Smooth muscle cell (in vitro differentiated cells): ENCODE results near the gene RTF2. TPM values are rescaled to one million over a fixed set of nuclear protein-coding genes. Genes with fewer than 3 reads are reported as not detected.
"Not testable (repeated sequence)": the region's sequence is repeated elsewhere in the genome, so short reads cannot be mapped to it uniquely, and the experiment has no call there.

Experiments used
- DNase-seq: peaks from one replicate; lab custom pipeline; 2025; ENCODE audit not compliant: unreplicated experiment; lab: John Stamatoyannopoulos, UW
- H2AFZ ChIP-seq: fragments of 200-600 bp; sonication (generic); 2 replicates; pipeline ENCODE4 v1.6.0; 2016; ENCODE audit warnings: antibody characterized with exemption, low read depth, mild to moderate bottlenecking
- H3F3A ChIP-seq: fragments of 200-600 bp; sonication (generic); 2 replicates; pipeline ENCODE4 v1.6.0; 2017; ENCODE audit warnings: antibody characterized with exemption, low read depth
- H3K27ac ChIP-seq: fragments of 200-600 bp; sonication (generic); 2 replicates; pipeline ENCODE4 v1.5.1; 2016; ENCODE audit warnings: low read depth, mild to moderate bottlenecking
- H3K27me3 ChIP-seq: fragments of 200-600 bp; sonication (generic); 2 replicates; pipeline ENCODE4 v1.6.1; 2016; ENCODE audit warnings: low read depth, mild to moderate bottlenecking
- H3K36me3 ChIP-seq: fragments of 200-600 bp; sonication (generic); 2 replicates; pipeline ENCODE4 v1.5.1; 2016; ENCODE audit warnings: low read depth
- H3K4me1 ChIP-seq: fragments of 200-600 bp; sonication (generic); 2 replicates; pipeline ENCODE4 v1.5.1; 2016; ENCODE audit warnings: low read depth
- H3K4me2 ChIP-seq: fragments of 200-600 bp; sonication (generic); 2 replicates; pipeline ENCODE4 v1.6.0; 2016; ENCODE audit warnings: mild to moderate bottlenecking
- H3K4me3 ChIP-seq: fragments of 200-600 bp; sonication (generic); 2 replicates; pipeline ENCODE4 v1.5.1; 2016; ENCODE audit warnings: mild to moderate bottlenecking
- H3K79me2 ChIP-seq: fragments of 200-600 bp; sonication (generic); 2 replicates; pipeline ENCODE4 v1.6.0; 2016; ENCODE audit warnings: low read depth, mild to moderate bottlenecking
- H3K9ac ChIP-seq: fragments of 200-600 bp; sonication (generic); 2 replicates; pipeline ENCODE4 v1.6.0; 2016; ENCODE audit warnings: low read depth
- H3K9me3 ChIP-seq: fragments of 200-600 bp; sonication (generic); replicated peaks from 2 replicates; pipeline ENCODE4 v1.5.1; 2016; ENCODE audit warnings: low read depth
- H4K20me1 ChIP-seq: fragments of 200-600 bp; sonication (generic); 2 replicates; pipeline ENCODE4 v1.6.0; 2016; ENCODE audit warnings: low read depth
- WGBS: methylation state at CpG from one replicate; pipeline ENCODE4 v1.1.7; 2016; ENCODE audit warnings: low lambda C conversion rate; 5-methylcytosine and 5-hydroxymethylcytosine counted together
- polyA plus RNA-seq: library from polyadenylated mRNA; unstranded; fragments of >200 nt; fragmentation: Nextera tagmentation; extraction: Ambion mirVana; gene quantifications from 2 replicates; pipeline ENCODE4 v1.2.1, GENCODE V29; 2016
- total RNA-seq: library from RNA; depleted of rRNA; stranded (reverse); fragments of >200 nt; gene quantifications from 2 replicates; pipeline ENCODE4 v1.2.3, GENCODE V29; 2014
- TF ChIP-seq, protein P1 (sequence below): fragments of 200-600 bp; sonication (generic); IDR thresholded peaks from 2 replicates; pipeline ENCODE4 v1.5.1; 2017; ENCODE audit warnings: borderline replicate concordance, mild to moderate bottlenecking, antibody characterized with exemption; ENCODE audit not compliant: insufficient read depth, poor library complexity, severe bottlenecking

RTF2 gene
- total and polyA plus RNA-seq, 2 experiments from 2014 or later: 38.0 to 106 TPM

DNA sequence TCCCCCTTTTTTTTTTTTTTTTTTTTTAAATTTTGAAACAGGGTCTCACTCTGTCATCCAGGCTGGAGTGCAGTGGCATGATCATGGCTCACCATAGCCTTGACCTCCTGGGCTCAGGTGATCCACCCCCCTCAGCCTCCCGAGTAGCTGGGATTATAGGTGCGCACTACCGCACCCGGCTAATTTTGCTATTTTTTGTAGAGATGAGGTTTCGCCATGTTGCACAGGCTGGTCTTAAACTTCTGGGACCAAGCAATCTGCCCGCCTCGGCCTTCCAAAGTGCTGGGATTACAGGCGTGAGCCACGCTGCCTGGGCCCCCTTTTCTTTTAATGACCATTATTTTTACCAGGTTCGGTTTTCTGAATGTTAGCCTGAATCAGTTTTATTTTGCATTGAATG is 51.1 kb downstream of the RTF2 start:
- TF ChIP-seq, protein P1, sequence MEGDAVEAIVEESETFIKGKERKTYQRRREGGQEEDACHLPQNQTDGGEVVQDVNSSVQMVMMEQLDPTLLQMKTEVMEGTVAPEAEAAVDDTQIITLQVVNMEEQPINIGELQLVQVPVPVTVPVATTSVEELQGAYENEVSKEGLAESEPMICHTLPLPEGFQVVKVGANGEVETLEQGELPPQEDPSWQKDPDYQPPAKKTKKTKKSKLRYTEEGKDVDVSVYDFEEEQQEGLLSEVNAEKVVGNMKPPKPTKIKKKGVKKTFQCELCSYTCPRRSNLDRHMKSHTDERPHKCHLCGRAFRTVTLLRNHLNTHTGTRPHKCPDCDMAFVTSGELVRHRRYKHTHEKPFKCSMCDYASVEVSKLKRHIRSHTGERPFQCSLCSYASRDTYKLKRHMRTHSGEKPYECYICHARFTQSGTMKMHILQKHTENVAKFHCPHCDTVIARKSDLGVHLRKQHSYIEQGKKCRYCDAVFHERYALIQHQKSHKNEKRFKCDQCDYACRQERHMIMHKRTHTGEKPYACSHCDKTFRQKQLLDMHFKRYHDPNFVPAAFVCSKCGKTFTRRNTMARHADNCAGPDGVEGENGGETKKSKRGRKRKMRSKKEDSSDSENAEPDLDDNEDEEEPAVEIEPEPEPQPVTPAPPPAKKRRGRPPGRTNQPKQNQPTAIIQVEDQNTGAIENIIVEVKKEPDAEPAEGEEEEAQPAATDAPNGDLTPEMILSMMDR: no peak
- Histone ChIP-seq H3K4me3 (no peak overlapping the region), H3K27me3 (no peaks in the 10 kb centered on the region), H2AFZ (no peak overlapping the region), H3K4me1 (no peaks in the 10 kb centered on the region), H3K9ac (no peak overlapping the region), H3K27ac (no peak overlapping the region), H4K20me1 (no peaks in the 10 kb centered on the region), H3K79me2 (no peaks in the 10 kb centered on the region), H3F3A (no peaks in the 10 kb centered on the region), H3K4me2 (no peak overlapping the region), H3K36me3 (peaks cover 10% of the 10 kb centered on the region), H3K9me3 (peaks cover 10% of the 10 kb centered on the region)
- 100% methylated on average over 10 of the region's 10 CpGs for WGBS
- DNase-seq: no peak

DNA sequence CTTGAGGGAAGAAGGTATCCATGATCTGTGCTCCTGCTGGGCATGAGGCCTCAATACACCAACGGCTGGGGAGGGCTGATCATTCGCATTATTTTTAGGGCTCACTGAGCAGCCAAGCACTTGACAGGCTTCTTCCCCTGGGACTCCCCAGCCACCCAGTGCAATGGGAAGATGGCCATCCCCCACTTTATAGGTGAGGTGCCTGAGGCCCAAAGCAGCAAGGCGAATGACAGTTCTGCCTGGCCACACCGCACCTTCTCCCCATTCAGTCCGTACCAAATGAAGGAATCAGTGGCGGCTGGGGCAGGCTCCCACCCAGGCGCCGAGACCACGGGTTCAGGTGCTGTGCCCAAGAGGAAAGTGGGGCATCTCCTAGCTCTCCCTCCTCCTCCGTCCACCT is 51.8 kb downstream of the RTF2 start:
- Histone ChIP-seq H2AFZ (no peak overlapping the region), H3F3A (no peaks in the 10 kb centered on the region), H3K36me3 (peaks cover 10% of the 10 kb centered on the region), H4K20me1 (no peaks in the 10 kb centered on the region), H3K79me2 (no peaks in the 10 kb centered on the region), H3K9me3 (peaks cover 10% of the 10 kb centered on the region), H3K9ac (no peak overlapping the region), H3K4me3 (no peak overlapping the region), H3K27ac (no peak overlapping the region), H3K4me2 (no peak overlapping the region), H3K27me3 (no peaks in the 10 kb centered on the region), H3K4me1 (no peaks in the 10 kb centered on the region)
- WGBS: 99% methylated on average over 10 of the region's 10 CpGs
- no peak for DNase-seq
- TF ChIP-seq, protein P1: no peak

DNA sequence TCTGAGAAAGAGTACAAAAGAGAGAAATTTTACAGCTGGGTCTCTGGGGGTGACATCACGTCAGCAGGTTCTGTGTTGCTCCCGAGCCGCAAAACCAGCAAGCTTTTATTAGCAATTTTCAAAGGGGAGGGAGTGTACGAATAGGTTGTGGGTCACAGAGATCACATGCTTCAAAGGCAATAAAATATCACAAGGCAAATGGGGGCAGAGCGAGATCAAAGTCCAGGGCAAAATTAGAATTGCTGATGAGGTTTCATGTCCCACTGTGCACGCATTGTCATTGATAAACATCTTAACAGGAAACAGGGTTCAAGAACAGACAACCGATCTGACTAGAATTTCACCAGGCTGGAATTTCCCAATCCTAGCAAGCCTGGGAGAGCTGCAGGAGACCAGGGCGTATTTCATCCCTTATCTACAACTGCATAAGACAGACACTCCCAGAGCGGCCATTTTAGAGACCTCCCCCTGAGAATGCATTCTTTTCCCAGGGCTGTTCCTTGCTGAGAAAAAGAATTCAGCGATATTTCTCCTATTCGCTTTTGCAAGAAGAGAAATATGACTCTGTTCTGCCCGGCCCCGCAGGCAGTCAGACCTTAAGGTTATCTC is 52.4 kb downstream of the RTF2 start:
- not testable (repeated sequence) for H3K79me2 ChIP-seq, H3K4me1 ChIP-seq, H3K9me3 ChIP-seq, H2AFZ ChIP-seq, H3K9ac ChIP-seq, H3K27me3 ChIP-seq, H3K4me2 ChIP-seq, H3F3A ChIP-seq, H3K36me3 ChIP-seq, H3K27ac ChIP-seq, H4K20me1 ChIP-seq, DNase-seq, H3K4me3 ChIP-seq
- 95% methylated on average over 13 of the region's 13 CpGs for WGBS

DNA sequence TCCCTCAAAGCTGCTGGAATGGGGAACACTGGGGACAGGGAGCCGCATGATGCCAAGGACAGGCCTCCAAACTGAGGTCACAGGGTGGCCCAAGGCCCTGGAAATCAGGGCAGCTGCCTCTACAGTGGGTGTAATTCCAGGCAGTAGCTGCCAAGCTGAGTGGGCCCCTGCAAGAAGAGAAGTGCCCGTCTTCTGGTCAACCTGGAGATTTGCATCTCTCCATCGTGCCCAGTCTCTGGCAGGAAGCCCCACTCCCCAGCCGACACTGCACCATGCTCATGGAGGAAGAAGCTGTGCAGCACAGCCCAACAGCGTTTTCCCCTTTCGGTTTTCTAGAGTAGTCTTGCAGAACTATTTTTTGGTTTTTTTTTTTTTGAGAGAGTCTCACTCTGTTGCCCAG is 53.9 kb downstream of the RTF2 start:
- Histone ChIP-seq H3K4me1 (no peaks in the 10 kb centered on the region), H3K27ac (no peak overlapping the region), H3K4me3 (no peak overlapping the region), H3K4me2 (no peak overlapping the region), H3K9me3 (peaks cover 10% of the 10 kb centered on the region), H3K36me3 (peaks cover 10% of the 10 kb centered on the region), H3K79me2 (no peaks in the 10 kb centered on the region), H3K9ac (no peak overlapping the region), H3K27me3 (no peaks in the 10 kb centered on the region), H3F3A (no peaks in the 10 kb centered on the region), H2AFZ (no peak overlapping the region), H4K20me1 (no peaks in the 10 kb centered on the region)
- TF ChIP-seq, protein P1: no peak
- 96% methylated on average over 6 of the region's 6 CpGs for WGBS
- no peak for DNase-seq

DNA sequence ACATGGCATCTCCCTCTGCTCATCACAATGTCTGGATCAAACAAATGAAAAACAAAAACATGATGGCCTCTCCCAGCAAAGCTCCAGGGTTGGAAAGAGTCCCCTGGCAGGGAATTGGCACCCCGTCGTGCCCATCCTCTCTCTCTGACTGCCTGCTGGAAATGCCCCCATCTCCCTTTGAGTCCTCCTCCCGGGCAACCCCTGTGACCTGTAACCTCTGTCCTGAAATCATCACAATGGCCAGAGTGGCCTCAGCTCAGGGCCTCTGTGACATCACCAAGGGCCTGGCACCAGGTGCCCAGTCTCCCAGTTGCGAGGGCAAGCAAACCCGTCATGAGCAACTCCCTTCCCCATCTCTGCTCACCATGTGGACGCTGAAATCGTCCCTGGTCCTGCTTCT is 56.0 kb downstream of the RTF2 start, which contains the start of gene FAM209A:
FAM209A (plus strand) TSS at position 301 of the 400 bp plus-strand sequence; CDS start at position 366, 65 bp downstream.
- DNase-seq, H4K20me1 ChIP-seq, H2AFZ ChIP-seq, H3K27ac ChIP-seq, H3F3A ChIP-seq, H3K4me3 ChIP-seq, H3K9me3 ChIP-seq, H3K79me2 ChIP-seq, H3K27me3 ChIP-seq, H3K4me1 ChIP-seq, H3K36me3 ChIP-seq, H3K4me2 ChIP-seq, H3K9ac ChIP-seq: not testable (repeated sequence)
- 91% methylated on average over 7 of the region's 7 CpGs for WGBS
